ENCODE measurements around the gene PCNX3.

The PCNX3 gene

DNA sequence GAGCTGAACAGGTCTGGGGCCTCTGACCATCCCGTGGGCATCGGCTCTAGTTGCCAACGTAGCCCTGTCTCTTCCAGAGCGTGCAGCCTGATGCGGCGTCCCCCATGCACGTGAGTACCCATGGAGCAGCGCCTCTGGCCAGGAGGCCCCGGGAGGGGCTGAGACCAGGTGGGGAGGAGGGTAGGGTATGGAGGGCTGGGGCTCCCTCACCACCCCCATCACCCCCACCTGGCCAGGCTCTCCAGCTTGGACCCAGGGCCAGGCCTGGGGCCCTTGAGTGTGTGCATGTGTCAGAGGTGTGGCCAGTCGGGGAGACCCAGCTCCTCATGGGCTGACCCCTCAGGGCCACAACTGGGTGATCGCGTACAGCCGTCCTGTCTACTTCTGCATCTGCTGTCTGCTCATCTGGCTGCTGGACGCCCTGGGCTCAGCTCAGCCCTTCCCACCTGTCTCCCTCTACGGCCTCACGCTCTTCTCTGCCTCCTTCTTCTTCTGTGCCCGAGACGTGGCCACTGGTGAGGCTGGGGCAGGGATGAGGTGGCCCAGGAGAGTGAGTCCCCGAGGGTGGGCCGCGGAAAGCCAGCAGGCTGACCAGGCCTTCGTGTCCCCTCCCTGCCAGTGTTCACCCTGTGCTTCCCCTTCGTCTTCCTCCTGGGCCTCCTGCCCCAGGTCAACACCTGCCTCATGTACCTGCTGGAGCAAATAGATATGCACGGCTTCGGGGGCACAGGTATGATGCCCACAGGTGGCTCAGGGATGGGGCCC is 8.5 kb downstream of the PCNX3 start:
- no peak overlapping the region for H3K4me3 ChIP-seq (ENCODE audit: low read depth, low read length)
- no peaks in the 10 kb centered on the region for H3K27me3 ChIP-seq (ENCODE audit: insufficient read depth, low read depth, severe bottlenecking)
- H3K27ac ChIP-seq = no peak overlapping the region
- no peak for DNase-seq
- no peak for TF ChIP-seq CTCF (IDR thresholded peaks at IDR 0.05; ENCODE audit: low read depth, low read length)
- no peaks in the 10 kb centered on the region for H3K9me3 ChIP-seq (ENCODE audit: severe bottlenecking)
- peaks cover 77% of the 10 kb centered on the region for H3K36me3 ChIP-seq

DNA sequence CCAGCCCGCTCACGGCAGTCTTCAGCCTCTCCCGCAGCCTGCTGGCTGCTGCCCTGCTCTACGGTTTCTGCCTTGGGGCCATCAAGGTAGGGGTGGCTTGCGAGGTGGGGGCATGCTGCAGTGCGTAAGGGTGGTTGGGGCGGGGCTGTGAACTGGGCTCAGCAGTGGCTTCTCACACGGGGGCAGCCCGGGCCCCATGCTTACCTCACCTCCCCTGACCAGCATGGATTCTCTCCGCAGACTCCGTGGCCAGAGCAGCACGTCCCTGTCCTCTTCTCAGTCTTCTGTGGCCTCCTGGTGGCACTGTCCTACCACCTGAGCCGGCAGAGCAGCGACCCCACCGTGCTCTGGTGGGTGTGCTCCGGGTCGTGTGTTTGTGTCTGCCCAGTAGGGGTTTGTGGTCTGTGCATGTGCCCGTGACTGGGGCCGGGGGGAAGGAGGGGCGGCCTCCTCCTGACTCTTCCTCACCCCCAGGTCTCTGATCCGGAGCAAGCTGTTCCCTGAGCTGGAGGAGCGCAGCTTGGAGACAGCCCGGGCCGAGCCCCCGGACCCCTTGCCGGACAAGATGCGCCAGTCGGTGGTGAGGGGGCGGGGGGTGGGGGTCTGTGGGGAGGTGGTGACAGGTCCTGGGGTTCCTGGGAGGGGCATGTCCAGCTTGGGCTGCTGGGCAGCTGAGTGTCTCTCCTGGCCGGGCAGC is 9.5 kb downstream of the PCNX3 start:
- TF ChIP-seq CTCF (IDR thresholded peaks at IDR 0.05; ENCODE audit: low read depth, low read length) = no peak
- no peak for DNase-seq
- Histone ChIP-seq H3K27ac (no peak overlapping the region), H3K36me3 (peaks cover 77% of the 10 kb centered on the region), H3K27me3 (ENCODE audit: insufficient read depth, low read depth, severe bottlenecking) (no peaks in the 10 kb centered on the region), H3K4me3 (ENCODE audit: low read depth, low read length) (no peak overlapping the region), H3K9me3 (ENCODE audit: severe bottlenecking) (no peaks in the 10 kb centered on the region)

DNA sequence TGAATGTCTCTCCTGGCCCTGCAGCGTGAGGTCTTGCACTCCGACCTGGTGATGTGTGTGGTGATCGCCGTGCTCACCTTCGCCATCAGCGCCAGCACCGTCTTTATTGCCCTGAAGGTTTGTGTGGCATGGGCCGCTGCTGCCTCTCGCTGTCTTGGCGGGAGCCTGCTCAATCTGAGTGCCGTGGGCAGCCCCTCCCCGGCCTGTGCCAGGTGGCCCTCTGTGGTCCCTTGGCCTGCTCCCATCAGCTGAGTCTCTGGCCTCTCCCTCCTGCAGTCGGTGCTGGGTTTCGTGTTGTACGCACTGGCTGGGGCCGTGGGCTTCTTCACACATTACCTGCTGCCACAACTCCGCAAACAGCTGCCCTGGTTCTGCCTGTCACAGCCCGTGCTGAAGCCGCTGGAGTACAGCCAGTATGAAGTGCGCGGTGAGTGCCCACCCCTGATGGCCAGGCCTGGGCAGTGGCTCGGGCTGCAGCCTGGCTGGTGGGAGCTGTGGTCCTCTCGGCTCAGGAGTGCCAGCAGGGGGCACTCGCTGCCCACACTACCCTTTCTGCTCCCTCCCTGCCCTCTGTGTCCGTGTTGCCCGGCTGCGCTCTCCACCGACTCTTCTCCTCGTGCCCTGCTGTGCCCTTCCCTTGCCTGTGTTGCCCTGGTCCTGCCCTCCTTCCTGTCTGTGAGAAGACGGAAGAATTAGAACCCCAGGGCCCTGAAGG is 10.2 kb downstream of the PCNX3 start:
- DNase-seq = peak; percentile 61
- no peak overlapping the region for H3K4me3 ChIP-seq (ENCODE audit: low read depth, low read length)

DNA sequence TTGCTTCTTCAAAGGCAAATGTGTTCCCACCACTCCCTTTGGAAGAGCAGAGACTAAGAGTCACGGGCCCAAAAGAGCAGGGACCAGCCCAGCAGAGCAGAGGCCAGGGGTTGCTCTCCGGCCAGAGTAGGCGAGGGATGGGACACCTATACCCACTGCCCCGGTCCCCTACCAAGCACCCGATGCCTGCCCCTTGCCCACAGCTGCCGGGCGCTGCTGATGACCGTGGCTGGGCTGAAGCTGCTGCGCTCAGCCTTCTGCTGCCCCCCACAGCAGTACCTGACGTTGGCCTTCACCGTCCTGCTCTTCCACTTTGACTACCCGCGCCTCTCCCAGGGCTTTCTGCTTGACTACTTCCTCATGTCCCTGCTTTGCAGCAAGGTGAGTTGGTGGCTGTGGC is 11.6 kb downstream of the PCNX3 start:
- H3K9me3 ChIP-seq (ENCODE audit: severe bottlenecking) = no peaks in the 10 kb centered on the region
- no peak for DNase-seq
- no peak for TF ChIP-seq CTCF (IDR thresholded peaks at IDR 0.05; ENCODE audit: low read depth, low read length)
- H3K4me3 ChIP-seq (ENCODE audit: low read depth, low read length) = no peak overlapping the region
- no peaks in the 10 kb centered on the region for H3K27me3 ChIP-seq (ENCODE audit: insufficient read depth, low read depth, severe bottlenecking)
- no peak overlapping the region for H3K27ac ChIP-seq
- H3K36me3 ChIP-seq = peaks cover 71% of the 10 kb centered on the region

More for the DNA sequence above, 10.2 kb downstream of the PCNX3 start:
- peaks cover 77% of the 10 kb centered on the region for H3K36me3 ChIP-seq
- no peak overlapping the region for H3K27ac ChIP-seq
- H3K27me3 ChIP-seq (ENCODE audit: insufficient read depth, low read depth, severe bottlenecking) = no peaks in the 10 kb centered on the region
- TF ChIP-seq CTCF (IDR thresholded peaks at IDR 0.05; ENCODE audit: low read depth, low read length) = peak; percentile 93
- no peaks in the 10 kb centered on the region for H3K9me3 ChIP-seq (ENCODE audit: severe bottlenecking)

DNA sequence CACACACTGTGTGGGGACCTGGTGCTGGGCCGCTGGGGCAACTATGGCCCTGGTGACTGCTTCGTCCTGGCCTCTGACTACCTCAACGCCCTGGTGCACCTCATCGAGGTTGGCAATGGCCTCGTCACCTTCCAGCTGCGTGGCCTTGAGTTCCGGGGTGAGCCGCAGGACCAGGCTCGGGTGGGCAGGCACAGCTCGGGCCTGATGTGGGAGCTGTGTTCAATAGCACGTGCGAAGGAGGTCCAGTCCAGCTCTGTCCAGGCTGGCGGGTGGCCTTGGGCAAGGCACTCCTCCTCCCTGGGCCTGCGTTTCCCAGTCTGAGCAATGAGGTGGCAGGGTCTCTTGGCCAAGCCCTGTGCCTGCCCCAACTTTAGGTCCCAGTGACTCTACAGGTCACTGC is 14.0 kb downstream of the PCNX3 start:
- no peak for TF ChIP-seq CTCF (IDR thresholded peaks at IDR 0.05; ENCODE audit: low read depth, low read length)
- H3K27me3 ChIP-seq (ENCODE audit: insufficient read depth, low read depth, severe bottlenecking) = no peaks in the 10 kb centered on the region
- no peak for DNase-seq
- peaks cover 65% of the 10 kb centered on the region for H3K36me3 ChIP-seq
- H3K4me3 ChIP-seq (ENCODE audit: low read depth, low read length) = no peak overlapping the region
- H3K9me3 ChIP-seq (ENCODE audit: severe bottlenecking) = no peaks in the 10 kb centered on the region
- no peak overlapping the region for H3K27ac ChIP-seq

All from WERI-Rb-1 (cell line).